Measurements from ENCODE around the gene CRTC2.
A peak's percentile ranks its signal among the peaks of the same experiment; 100 is the strongest.
"Not testable (repeated sequence)": the region's sequence is repeated elsewhere in the genome, so short reads cannot be mapped to it uniquely, and the experiment has no call there.

CRTC2 gene, protein sequence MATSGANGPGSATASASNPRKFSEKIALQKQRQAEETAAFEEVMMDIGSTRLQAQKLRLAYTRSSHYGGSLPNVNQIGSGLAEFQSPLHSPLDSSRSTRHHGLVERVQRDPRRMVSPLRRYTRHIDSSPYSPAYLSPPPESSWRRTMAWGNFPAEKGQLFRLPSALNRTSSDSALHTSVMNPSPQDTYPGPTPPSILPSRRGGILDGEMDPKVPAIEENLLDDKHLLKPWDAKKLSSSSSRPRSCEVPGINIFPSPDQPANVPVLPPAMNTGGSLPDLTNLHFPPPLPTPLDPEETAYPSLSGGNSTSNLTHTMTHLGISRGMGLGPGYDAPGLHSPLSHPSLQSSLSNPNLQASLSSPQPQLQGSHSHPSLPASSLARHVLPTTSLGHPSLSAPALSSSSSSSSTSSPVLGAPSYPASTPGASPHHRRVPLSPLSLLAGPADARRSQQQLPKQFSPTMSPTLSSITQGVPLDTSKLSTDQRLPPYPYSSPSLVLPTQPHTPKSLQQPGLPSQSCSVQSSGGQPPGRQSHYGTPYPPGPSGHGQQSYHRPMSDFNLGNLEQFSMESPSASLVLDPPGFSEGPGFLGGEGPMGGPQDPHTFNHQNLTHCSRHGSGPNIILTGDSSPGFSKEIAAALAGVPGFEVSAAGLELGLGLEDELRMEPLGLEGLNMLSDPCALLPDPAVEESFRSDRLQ

DNA sequence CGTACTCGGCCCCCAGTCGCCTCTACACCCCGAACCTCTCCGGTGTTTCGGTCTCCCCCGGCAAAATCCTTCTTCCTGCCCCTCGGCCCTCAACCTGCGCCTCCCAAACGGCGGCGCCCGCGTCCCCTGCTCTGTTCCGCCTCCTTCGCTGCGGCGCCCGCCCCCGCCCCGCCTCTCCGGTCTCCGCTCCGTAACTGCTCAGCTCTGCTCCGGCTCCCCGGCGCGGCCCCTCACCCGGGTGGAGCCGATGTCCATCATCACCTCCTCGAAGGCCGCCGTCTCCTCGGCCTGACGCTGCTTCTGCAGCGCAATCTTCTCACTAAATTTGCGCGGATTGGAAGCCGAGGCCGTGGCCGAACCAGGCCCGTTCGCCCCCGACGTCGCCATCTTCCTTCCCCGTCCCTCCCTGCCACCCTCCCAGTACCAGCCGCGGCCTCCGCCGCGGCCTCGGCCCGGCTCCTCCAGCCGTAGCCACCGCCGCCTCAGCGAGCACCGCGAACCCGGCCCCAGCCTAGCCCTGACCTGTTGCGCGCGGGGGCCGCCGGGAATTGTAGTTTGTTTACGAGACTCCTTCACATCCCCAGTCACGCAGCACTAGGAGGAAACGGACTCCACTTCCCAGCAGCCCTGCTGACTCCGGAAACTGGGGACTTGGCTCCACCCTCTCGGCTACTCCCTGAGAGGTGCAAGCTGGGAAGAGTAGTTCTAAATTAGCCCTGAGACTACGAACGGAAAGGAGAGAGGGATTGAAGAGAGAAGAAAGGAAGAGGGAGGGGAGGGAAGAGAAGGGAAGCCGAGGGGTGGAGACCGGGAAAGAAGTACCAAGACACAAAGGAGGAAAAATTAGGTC is at the start of gene CRTC2:
TSS of gene CRTC2 (minus strand) at position 502 of the 850 bp plus-strand sequence. CDS start at position 387, 115 bp downstream.
- ATAC-seq, result peak; percentile 93

DNA sequence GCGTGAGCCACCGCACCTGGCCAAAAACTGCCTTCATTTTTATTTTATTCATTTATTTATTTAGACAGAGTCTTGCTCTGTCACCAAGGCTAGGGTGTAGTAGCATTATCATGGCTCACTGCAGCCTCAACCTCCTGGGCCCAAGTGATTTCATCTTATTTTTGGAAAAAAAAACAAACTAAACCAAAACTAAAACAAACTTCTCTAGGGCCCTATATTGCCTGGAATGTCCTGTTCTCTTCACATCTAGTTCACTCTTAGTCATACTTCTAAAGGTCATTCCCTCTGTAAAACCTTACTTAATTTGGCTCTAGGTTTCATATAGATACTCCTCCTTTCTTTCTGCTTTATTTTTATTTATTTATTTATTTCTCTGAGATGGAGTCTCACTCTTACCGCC is 47.7 kb upstream of the CRTC2 start:
- no peak for ATAC-seq

DNA sequence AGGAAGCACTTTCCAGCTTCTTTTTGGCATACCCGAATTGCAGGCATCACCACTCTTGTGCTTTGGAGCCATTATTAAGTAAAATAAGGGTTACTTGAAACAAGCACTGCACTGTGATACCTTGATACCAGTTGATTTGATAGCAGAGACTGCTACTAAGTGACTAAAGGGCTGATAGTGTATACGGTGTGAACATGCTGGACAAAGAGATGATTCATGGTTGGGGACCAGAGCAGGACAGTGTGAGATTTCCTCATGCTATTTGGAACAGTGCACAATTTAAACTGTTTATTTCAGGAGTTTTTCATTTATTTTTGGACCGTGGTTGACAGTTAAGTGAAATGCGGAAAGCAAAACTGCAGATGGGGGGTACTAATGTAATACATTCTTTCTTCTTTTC is 42.0 kb upstream of the CRTC2 start:
- ATAC-seq, result no peak

DNA sequence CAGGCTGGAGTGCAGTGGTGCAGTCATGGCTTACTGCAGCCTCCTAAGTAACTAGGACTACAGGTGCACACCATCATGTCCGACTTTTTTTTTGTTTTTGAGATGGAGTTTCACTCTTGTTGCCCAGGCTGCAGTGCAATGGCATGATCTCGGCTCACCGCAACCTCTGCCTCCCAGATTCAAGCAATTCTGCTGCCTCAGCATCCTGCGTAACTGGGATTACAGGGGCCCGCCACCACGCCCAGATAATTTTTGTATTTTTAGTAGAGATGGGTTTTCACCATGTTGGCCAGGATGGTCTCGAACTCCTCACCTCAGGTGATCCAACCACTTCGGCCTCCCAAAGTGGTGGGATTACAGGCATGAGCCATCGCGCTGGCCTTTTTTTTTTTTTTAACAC is 38.5 kb upstream of the CRTC2 start:
- ATAC-seq, result not testable (repeated sequence)

DNA sequence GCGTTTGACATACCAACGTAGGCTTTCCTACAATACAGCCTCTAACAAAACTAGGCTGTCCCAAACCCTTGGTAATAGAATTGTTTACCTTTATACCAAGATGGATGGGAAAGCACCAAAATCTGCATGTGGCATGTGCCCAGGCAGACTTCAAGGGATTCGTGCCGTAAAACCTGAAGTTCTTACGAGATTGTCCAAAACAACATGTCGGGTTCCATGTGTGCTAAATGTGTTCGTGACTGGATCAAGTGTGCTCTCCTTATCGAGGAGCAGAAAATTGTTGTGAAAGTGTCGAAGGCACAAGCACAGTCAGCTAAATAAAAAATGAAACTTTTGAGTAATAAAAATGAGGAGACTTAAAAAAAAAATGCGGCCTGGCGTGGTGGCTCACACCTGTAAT is 37.2 kb upstream of the CRTC2 start:
- no peak for ATAC-seq

DNA sequence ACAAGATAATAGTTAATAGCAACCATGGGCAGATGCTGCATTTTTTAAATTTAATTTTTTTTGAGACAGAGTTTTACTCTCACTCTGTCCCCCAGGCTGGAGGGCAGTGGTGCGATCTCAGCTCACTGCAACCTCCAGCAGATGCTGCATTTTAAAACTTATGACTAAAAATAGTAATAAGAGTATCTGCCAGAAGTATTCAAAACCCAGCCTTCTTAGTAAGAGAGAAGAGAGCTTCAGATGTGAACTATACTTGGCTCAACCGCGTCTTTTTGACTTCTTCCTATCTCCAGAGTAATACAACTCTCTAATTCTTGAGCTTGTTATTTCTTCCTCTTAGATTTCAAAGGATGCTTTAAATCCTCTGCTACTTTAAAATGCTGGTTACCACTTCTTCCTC is 36.8 kb upstream of the CRTC2 start:
- ATAC-seq, result no peak

DNA sequence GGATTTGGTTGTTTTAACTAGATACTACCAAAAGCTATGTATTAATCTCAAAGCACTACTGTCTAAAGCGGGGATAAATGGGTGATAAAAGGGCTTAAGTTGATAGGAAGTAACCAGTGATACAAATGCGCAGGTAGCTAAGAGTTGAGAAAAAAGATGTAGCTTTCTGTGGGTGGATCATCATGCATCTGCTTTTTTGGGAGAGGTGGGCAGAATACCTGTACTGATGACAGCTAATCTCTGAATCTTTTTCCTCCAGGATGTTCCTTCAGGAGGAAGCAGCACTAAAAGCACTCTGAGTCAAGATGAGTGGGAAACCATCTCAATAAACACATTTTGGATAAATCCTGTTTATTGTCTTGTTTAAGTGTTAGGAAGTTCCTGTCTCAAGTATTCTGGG is 33.4 kb upstream of the CRTC2 start:
- no peak for ATAC-seq

DNA sequence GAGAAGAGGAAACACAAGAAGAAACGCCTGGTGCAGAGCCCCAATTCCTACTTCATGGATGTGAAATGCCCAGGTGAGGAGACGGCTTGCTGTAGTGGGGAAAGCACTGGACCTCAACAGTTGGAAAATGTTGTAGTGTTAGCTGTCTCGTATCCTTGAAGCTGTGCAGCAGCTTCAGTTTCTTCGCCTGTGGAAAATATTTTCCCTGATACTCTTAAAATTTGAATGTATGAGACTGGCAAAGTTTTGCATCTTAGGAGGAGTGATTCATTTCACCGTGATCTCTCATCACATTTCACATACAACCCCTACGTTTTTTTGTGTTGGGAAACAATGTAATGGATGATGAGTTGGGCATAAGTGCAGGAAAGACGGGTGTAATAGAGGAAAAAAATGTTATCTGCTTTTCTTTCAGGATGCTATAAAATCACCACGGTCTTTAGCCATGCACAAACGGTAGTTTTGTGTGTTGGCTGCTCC is 32.8 kb upstream of the CRTC2 start:
- ATAC-seq, result no peak

DNA sequence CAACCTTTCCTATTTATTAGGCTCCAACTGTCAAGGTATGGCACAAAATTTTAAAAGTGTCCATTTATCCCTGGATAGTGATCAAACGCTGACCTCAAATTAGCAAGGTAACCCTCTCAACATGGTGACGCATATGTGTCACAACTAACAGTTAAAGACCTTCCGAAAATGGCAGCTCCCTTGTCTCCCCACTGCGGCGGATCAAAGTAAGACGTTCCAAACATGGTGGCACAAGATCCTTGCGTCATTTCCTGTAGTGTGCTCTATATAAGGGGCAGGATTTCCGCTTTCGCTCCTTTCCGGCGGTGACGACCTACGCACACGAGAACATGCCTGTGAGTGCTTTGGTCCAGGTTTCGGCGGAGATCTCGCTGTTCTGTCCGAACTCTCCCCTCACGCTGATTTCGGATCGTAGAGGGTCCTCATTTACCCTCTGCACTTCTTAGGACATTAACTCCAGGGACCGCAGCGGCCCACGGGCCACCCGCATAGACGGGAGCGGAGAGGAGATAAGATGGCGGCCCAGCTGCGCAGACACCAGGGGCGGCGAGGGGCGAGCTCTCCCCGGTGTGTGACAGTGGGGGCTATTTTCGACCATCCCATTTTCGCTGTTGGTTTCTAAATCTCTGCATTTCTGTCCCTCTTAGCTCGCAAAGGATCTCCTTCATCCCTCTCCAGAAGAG is 32.2 kb upstream of the CRTC2 start, which contains the start of gene RPS27:
TSS of gene RPS27 (plus strand) at position 295 of the 683 bp plus-strand sequence. CDS start at position 330, 35 bp downstream.
- ATAC-seq, result peak; percentile 90 to 92

DNA sequence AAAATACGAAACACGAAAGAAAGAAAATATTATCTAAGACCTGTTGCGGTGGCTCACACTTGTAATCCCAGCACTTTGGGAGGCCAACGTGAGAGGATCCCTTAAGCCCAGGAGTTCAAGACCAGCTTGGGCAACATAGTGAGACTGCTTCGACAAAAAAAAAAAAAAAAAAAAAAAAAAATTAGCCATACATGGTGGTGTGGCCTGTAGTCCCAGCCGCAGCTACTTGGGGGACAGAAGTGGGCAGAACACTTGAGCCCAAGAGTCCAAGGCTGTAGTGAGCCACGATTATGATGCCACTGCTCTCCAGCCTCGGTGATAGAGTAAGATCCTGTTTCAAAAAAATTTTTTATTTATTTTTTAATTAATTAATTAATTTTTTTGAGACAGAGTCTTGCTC is 29.2 kb upstream of the CRTC2 start:
- ATAC-seq, result no peak

DNA sequence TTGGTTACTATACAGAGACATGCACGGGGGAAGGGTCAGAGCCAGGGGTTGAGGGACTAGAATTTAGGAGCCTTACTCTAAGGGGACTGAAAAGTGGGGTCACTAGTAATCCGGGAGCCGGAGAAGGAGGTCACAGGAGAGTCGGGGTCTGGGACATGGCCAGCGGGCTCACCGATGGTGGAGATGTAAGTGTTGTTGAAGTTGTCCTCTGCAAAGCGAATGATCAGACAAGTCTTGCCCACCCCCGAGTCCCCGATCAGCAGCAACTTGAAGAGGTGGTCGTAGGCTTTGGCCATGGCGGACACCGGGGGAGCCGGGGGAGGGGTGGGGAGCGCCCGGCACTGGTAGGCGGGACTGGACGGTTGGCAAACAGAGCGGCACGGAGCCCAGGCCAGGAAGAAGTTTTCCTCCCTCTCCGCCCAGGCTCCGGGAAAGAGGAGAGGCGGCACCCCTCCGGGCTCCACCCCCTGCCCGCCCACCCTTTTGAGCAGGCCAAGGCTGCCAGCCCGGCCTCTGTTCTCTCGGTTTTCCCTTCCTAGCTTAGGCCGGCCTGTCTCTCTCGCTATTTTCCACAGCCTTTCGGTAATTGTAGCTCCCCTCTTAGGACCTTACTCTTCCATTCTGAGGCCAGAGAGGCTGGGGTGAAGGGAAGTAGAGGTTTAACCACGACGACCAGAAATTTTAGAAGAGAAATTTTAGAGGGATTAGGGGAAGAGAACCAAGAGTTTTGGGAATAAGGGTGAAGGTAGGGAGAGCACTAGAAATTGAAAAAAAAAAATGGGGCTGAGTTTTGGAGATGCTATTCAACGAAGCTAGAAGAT is 27.7 kb upstream of the CRTC2 start, which contains the start of gene RAB13:
TSS of gene RAB13 (minus strand) at position 399 of the 821 bp plus-strand sequence. CDS start at position 296, 103 bp downstream.
- no peak for ATAC-seq

DNA sequence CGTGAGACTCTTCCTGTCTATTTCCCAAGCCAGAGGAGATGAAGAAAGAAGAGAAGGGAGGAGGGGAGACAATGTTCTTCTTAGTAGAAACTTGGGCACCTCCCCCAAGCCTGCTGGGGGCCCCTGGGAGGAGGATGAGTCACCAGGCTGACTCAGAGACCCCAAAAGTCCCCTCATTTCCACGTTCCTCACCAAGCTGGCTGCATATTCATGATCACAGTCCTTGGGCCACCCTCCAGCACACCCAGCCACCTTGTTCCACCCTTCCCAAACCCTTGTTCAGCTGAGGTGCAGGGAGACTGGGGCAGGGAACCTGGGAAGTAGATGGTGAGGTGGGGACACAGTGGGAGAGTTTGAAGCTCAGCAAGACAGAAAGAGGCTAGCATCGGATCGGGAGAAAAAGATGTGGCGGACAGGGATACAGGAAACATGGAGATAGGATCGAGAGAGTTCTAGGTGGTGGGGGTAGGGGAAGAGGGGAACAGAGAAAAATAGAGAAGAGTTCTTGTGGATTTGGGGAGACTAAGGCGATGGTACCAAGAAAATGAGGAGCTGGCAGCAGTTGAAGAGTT is 27.0 kb upstream of the CRTC2 start:
- peak; percentile 67 to 75 for ATAC-seq

DNA sequence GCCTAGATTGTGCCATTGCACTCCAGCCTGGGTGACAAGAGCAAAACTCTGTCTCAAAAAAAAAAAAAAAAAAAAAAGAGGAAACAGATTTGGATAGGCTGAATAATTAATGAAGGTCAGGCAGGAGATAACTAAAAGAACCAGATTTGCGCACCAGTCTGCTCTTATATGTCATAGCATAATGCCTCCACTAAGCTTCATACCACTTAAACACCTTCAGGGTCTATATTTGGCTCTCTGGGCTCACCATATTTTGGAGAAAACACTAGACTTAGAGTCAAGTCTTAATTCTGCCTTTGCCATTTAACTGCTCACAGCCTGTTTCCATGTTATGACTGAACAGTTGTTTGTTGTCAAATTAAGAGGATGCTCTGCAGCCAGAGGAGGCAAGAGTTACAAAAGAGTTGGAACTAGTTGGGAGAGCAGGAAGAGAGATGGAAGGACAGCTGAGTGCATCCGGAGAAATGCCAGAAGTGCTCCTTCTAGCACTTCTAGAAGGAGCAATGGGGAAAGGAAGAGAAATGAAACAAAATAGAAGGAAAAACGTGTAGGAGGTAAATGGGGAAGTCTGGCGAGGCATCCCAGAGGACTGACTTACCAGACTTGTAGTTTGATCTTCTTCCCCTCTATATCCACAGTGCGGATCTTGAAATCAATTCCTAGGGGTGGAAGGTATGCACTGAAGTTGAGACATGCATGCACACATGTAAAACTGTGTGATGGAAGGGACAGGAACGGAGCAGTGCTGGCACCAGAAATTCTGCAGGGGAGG is 25.9 kb upstream of the CRTC2 start:
- ATAC-seq, result no peak

DNA sequence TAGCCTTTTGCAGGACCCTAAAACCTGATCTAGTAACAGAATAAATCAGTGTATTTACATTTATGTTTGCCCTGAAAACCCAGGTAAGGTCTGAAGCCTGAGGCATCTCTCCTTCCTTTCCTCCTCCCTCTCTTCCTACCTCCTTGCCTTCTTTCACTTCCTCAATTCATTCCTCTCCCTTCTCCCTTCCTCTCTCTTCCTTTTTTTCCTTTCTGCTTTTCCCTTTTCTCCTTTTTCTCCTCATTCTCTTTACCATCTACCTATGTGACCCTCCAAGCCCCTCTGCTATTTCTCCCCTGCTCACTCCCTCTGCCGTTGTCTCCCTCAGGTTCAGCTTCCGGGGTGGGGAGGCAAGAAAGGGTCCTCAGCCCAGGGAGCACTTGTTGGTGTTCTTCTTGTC is 23.3 kb upstream of the CRTC2 start:
- ATAC-seq, result not testable (repeated sequence)

DNA sequence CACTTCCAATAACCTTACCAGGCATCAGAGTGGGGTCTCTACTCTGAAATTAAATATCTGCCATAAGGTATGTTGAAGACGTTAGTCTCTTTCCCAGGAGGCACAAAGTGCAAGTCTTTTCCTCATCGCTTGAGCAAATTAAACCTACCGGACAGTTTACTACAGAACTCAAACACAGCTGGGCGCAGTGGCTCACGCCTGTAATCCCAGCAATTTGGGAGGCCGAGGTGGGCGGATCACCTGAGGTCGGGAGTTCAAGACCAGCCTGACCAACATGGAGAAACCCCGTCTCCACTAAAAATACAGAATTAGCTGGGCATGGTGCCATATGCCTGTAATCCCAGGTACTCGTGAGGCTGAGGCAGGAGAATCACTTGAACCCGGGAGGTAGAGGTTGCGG is 20.7 kb upstream of the CRTC2 start:
- ATAC-seq, result not testable (repeated sequence)

DNA sequence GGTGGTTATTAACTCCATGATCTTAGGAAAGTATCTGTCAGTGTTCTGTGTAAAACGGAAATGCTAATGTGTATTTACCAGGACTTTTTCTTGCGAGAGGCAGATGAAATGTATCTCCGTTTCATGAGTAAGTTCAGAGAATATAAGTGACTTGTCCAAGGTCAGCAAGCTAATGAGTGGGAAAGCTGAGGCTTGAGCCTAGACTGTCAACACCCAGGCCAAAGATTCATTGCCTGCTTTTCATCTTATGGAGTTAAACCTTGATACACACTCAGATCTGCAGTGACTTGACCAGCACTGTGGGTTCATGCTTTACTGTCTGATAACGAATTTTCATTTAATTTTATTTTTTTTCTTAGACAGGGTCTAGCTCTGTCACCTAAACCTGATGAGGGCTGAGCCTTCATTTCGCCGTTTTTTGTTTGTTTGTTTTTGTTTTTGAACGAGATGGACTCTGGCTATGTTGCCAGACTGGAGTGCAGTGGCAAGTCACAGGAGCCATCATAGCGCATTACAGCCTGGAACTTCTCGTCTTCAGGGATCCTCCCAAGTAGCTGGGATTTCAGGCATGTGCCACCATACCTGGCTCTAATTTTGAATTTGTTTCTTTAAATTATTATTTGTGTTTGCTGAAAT is 20.0 kb upstream of the CRTC2 start:
- no peak for ATAC-seq

DNA sequence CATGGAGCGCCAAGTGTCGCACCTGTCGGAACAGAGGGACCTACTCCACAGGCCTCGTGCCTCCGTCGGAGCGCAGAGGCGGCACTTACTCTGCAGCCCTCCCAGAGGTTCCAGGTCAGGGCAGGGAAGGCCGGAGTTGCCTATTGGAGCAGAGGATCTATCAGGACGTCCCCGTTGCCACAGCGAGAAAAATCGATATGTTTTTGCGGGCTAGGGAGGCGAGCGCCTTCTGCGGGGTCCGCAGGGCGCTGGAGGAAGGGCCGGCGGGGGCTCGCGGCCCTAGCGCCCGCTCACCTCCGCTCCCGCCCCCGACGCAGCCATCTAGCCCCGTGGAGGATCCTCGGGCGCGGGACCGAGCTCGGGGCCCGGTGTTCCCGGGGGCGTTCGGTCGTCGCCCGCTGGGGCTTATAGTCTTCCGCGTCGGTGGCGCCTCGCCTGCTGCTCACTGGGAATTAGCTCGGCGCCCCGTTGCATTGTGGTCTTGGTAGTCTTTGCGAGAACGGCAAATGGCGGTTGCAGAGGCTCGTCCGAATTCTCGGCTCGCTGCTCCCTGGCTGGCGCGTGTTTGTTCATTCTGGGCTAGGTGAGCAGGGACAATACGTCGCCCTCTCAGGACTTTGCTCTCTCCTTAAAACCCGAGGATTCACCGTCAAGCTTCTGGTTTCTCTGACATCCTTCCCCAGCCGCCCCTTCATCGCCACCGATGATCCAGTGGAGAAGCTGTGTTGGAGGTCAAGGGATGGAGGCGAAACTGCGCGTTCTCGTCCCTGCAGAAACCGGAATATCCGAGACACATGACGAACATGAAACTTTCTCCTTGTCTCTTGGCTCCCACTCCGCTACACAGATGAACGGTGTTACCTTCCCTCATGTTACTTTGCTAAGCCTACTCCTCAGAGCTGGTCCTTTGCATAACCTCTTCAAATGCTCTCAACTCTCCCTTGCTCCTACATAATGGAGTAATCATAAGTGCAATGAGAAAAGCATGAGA is 19.1 kb upstream of the CRTC2 start, which contains the start of gene JTB:
TSS of gene JTB (minus strand) at position 425 of the 991 bp plus-strand sequence. CDS start at position 3, 422 bp downstream.
- peak; percentile 96 for ATAC-seq

DNA sequence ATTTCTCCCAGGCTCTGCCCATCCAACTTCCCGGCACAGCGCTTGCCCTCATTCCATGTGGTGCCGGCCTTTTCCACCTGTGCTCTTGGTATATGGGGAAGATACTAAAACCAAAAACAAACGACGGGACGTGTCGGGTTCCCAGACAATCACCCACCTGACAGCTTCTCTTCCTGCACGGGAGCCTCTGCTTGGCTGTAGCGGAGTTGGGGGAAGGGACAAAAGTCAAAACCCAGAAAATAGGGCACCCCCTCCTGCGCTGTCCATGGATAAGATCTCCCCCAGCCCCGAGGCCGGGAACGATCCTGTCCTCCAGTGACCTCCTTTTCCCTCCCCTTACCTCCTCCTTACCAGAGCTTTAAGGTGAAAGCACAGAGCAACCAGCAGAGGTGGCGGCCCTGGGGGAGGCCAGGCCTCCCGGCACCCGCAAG is 18.4 kb upstream of the CRTC2 start:
- ATAC-seq, result peak in 1 of 2 donors; percentile 2

Data from activated CD4-positive, CD25-positive, alpha-beta regulatory T cell treated with anti-CD3 and anti-CD28 coated beads, Interleukin-2, amount 50 U/mL, for 24 hours (primary cell).